NCI-H146 treated with DMSO at 0.1 percent for 48 hours (cell line): Measurements from ENCODE around the gene ZNG1F.
"Not testable (repeated sequence)": the region's sequence is repeated elsewhere in the genome, so short reads cannot be mapped to it uniquely, and the experiment has no call there.

Source experiments
- DNase-seq: peaks from one replicate; lab custom pipeline; 2025; ENCODE audit not compliant: unreplicated experiment; lab: John Stamatoyannopoulos, UW

ZNG1F gene

DNA sequence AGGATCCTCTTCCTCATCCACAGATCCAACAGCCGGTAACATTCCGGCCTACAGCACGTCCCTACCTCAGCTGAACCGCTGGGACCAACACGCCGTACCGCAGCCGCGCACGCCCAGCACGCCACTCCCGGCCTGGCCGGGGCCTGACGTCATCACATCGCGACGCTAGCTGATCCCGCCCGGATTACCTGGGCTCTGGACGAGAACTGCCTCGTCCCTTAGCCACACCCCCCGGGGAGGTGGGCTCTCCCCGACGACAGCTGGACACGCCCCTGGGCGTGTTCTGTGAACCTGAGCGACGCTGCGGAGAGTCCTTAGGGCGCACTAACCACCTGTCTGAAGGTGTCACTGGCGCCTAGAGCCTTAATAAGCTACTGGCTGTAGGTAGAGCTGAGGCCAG is at the start of gene ZNG1F:
TSS of gene ZNG1F (minus strand) at position 101 of the 400 bp plus-strand sequence. CDS start at position 42, 59 bp downstream.
- not testable (repeated sequence) for DNase-seq

DNA sequence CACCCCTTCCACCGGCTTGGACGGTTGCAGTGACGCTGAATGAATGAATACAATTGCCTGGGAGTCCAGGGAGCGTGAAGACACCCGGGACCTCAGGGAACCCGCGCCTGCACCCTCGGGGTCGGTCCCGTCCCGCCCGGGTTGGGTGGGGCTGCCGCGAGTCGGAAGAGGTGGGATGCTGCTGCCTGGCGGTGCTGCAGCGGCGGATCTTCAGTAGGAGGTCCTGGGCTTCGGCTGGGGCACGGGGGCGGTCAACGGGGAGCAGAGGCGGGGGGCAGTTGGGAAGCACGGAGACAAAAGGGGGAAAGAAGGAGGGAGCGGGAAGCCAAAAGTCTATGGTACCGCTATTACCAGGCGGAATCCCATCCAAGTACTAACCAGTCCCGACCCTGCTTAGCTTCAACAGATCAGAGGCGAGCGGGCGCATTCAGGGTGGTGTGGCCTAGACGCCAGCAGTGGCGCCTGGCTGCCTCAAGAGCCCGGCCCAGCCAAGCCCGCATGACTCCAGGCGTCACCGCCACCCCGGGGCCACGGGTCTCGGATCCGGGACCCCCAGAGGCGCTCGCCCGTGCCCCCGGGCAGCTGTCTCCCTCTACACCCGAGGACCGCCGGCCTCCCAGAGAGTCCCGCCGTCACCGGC is 48.1 kb upstream of the ZNG1F start:
- not testable (repeated sequence) for DNase-seq

DNA sequence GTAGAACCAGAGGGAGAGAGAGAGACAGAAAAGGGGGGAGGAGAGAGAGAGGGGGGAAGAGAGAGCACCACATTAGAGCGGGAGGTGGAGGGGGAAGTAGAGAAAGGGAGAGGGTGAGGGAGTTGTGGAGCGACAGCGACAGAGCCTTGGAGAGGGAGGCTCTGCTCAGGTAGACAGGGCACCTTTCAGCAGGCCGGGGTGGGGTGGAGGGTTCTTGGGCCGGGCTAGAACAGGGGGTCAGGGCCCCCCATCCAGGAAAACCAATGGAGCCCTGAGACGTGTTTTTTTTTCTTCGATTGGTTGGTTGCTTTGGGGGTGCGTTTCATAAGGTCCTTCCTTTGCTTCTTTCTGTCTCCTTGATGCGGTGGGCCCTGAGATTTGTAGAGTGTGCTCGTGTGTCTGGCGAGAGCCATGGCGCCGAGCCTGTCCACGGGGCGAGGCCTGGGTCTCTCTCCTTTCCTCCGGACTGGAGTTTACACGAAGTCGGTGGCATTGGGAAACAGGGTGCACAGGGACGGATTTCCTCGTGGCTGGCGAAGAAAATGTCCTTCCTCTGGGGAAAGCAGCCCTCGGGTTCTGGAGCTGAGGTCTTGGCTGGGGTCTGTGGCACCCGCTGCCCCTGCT is 47.5 kb upstream of the ZNG1F start:
- DNase-seq, result not testable (repeated sequence)

DNA sequence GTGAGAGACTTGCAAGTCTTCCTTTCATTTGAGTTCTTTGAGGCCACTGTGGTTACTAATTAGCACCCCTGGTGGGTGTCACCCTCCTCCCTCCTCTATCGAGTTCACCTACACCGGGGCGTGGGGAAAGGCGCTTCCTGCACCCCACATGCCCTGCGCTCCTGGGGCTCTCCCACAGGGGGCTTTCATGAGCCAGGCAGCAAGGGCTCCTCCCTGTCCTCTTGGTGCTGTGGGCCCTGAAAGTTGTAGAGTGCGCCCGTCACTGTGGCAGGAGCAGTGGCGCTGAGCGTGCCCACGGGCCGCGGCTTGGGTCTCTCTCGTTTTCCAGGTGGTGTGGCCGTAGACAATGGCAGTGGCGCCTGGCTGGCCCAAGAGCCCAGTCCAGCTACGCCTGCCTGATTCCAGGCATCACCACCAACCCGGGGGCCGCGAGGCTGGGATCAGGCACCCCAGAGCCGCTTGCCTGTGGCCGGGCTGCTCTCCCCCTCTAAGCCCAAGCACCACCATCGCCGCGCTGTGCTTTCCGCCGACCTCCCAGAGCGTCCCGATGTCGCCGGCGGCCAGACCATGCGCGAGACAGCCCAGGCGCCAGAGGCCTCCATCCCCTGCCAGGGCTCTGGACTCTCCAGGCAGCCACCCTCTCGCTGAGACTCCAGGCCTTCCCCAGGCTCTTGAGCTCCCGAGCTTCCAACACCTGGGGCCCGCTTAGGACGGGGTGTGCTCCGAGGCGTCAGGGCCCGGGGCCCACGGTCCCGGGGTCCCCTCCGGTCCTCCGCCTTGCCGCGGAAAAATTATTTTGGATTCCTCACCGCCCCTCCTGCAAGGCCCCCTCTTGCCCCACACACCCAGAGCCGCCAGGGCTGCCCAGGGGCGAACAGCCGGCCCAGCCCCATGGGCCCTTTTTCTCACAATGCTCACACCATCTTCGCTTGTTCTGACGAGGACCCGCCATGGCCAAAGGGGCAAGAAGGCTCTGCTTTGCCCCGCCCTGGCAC is 46.0 kb upstream of the ZNG1F start:
- DNase-seq, result not testable (repeated sequence)

DNA sequence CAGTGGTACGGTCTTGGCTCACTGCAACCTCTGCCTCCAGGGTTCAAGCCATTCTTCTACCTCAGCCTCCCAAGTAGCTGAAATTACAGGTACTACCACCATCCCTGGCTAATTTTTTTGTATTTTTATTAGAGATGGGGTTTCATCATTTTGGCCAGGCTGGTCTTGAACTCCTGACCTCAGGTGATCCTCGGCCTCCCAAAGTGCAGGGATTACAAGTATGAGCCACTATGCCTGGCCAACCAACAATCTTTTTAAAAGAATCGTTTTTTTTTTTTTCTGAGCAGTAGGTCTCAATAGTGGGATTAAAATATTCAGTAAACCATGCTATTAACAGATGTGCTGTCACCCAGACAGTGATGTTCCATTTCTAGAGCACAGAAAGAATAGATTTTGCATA is 45.1 kb upstream of the ZNG1F start:
- not testable (repeated sequence) for DNase-seq

DNA sequence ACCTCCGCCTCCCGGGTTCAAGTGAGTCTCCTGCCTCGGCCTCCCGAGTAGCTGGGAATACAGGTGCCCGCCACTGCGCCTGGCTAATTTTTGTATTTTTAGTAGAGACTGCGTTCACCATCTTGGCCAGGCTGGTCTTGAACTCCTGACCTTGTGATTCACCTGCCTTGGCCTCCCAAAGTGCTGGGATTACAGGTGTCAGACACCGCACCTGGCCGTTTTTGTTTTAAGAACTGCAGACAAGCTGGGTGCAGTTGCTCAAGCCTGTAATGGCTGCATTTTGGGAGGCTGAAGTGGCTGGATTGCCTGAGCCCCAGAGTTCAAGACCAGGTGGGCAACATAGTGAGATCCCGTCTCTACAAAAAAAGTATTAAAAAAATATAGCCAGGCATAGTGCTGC is 43.2 kb upstream of the ZNG1F start:
- DNase-seq, result not testable (repeated sequence)

DNA sequence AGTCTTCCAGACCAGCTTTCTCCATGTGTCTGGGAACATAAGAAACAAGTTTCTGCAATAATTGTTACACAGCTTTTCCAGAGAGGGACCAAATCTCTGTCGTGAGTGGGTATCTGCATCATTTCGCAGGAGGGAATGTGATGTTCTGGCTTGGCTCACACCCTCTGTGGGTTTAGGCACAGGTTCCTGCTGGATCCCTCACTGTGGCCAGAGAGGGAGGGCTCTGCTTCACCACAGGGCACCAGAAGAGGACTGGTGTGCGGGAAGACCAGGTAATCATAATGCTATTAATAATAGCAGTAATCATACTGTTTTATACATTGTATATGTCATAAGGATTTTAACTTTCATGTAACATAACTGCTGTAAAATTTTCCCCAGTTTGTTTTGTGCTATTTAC is 41.3 kb upstream of the ZNG1F start:
- DNase-seq, result not testable (repeated sequence)

DNA sequence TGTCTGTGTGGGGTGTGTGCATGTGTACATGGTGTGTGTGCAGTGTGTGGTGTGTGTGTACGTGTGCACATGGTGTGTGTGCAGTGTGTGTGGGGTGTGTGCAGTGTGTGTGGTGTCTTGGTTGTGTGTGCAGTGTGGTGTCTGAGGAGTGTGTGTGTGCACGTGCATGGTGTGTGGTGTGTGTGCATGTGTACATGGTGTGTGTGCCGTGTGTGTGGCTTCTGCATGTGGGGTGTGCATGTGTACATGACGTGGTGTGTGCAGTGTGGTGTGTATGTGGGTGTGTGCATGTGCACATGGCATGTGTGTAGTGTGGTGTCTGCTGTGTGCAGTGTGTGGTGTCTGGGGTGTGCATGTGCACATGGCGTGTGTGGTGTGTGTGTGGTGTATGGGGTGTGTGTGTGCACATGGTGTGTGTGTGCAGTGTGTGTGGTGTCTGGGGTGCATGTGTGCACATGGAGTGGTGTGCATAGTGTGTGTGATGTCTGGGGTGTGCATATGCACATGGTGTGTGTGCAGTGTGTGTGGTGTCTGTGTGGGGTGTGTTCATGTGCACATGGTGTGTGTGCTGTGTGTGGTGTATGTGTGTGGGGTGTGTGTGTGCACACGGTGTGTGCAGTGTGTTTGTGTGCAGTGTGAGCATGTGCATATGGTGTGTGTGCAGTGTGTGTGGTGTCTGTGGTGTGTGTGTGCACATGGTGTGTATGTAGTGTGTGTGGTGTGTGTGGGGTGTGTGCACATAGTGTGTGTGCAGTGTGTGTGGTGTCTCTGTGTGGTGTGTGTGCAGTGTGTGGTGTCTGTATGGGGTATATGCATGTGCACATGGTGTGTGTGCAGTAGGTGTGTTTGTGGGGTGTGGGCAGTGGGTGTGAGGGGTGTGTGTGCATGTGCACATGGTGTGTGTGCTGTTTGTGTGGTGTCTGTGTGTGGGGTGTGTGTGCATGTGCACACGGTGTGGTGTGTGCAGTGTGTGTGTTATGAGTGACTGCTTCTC is 40.6 kb upstream of the ZNG1F start:
- no peak for DNase-seq

DNA sequence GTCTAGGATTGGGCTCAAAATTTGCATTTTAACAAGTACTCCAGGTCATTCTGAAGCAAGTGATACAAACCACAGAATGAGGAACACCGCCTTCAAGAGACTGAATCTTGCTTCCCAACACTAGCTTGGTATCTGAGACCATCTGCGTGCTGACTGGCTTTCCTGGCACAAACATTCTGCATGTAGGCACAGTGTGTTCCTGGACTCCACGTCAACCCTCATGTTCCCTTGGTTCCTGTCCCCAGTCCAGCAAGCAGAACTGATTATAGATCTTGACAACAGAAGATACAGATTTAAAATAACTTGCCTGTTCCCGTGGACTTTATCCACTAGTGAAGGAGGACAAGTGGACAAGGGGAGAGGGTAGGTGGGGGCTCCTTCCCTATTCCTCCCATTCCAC is 30.7 kb upstream of the ZNG1F start:
- DNase-seq, result not testable (repeated sequence)

DNA sequence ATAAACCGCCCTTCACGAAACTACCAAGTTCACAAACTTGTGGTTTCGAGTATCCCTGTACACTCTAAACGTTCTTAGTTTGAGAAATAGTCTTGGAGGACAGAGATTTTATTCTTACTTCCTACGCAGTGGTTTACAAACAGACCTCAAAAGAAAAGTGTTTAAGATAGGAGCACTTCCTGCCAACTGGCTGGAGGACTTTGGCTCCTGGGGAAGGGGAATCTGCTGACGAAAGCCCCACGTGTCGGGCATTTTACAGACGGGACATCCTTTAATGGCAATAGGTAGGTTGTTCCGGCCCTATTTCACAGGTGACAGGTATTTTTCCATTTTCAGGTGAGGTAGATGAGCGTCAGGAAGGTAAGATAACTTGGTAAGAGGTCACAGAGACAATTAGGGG is 678 bp downstream of the ZNG1F start:
- not testable (repeated sequence) for DNase-seq

DNA sequence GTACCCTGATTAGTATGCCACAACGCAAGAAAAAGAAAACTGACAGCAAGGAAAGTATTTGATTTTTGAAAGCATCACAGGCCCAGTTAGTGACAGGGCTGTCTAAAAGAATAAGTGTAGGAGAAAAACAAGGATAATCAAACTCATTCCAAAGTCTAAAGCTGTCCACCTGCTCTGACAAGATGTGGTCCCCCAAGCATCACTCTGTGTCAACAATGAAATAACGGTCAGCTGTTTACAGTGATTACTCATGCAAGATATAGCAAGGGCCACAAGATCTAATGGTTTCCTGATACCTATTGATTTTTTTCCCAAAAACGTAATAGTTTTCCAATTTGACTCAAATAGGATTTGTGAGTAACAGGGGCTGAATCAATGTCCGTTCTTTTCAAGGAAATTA is 14.1 kb downstream of the ZNG1F start:
- not testable (repeated sequence) for DNase-seq

DNA sequence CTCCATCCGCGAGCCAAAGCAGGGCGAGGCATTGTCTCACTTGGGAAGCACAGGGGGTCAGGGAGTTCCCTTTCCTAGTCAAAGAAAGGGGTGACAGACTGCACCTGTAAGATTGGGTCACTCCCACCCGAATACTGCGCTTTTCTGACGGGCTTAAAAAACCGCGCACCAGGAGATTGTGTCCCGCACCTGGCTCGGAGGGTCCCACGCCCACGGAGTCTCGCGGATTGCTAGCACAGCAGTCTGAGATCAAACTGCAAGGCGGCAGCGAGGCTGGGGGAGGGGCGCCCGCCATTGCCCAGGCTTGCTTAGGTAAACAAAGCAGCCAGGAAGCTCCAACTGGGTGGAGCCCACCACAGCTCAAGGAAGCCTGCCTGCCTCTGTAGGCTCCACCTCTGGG is 39.0 kb downstream of the ZNG1F start:
- DNase-seq, result not testable (repeated sequence)

DNA sequence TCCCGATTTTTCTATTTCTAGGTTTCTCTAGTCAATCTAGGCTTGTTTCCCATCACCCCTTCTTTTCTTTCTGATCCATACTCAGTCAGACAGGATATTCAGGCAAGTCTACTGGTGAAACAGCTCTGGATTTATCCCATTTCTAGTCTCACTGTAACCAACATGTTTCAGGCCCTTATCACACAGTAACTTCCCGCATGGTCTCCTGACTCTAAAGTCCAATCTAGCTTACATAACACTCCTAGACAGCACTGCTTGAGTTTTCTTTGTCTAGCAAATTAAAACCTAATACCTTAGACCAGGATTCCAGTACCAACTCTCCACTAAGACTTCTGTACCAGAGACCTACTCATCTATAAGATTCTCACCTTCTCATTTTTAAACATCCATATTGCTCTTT is 47.2 kb downstream of the ZNG1F start:
- not testable (repeated sequence) for DNase-seq

DNA sequence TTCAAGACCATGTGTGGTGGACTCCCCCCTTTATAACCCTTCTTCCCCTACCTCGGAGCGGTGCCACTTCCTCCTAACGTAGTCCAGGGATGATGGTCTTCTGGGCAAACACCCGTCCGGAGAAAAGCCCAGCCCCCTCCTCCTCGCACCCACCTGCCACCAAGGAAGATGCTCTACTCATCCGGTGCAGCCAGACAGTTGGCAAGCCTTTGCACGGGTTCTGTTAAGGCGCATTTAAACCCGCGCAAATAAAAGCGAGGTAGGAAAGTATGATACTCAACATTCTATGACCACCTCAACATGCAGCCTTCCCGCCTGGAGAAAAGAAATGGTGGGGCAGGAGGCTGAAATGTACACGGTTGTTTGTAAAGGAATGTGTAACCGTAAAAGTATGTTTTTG is 60.5 kb downstream of the ZNG1F start, which contains the start of gene FOXD4L6:
TSS of gene FOXD4L6 (minus strand) at position 101 of the 400 bp plus-strand sequence. CDS start 298 bp downstream, outside the sequence.
- DNase-seq, result not testable (repeated sequence)

DNA sequence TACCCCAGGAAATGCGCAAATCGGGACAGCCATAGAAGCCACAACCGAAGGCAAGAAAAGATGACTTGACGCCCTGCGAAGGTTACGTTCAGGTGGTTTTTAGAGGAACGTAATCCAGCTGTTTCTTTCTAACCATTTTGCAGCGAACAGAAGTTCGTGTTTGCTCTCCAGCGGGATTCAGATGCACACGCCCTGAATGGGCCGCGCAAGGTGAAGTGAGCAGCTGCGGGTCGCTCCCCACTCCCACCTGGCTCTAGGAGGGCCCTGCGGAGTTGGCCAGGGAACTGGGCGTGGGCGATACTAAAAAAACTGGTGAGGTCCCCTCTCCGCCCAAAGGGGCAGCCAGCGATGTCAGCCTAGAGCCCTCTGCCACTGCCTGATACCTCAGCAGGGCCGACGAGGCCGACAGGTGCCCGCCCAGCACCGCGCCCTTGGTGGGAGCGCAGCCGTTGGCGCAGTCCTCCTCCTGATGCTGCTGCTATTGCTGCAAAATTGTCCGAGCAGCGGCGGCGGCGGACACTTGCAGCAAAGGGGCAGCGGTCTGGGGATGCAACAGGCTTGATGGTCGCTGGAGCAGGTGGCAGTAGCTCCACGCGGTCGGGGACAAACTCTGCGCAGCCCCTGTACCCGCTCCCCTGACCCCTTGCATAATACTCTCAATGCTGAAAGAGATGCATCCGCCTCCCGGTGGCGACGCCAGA is 62.2 kb downstream of the ZNG1F start:
- DNase-seq, result not testable (repeated sequence)

DNA sequence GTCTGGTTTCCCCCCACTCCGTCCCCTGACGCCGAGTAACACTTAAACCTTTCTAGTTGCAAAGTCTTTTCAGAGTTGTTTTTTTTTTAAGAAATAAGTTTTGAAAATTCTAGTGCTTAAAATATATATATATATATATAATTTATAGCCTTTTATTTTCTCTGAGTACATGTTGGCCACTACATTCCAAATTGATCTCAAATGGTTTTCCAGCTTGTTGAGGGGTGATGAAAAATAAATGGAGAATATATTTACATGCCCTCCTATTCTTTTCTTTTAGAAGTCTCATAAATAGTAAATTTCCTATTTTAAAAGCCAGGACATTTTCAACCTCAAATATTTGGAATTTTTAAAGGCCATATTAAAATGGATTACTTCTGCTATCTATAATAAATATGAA is 63.2 kb downstream of the ZNG1F start:
- DNase-seq, result not testable (repeated sequence)

DNA sequence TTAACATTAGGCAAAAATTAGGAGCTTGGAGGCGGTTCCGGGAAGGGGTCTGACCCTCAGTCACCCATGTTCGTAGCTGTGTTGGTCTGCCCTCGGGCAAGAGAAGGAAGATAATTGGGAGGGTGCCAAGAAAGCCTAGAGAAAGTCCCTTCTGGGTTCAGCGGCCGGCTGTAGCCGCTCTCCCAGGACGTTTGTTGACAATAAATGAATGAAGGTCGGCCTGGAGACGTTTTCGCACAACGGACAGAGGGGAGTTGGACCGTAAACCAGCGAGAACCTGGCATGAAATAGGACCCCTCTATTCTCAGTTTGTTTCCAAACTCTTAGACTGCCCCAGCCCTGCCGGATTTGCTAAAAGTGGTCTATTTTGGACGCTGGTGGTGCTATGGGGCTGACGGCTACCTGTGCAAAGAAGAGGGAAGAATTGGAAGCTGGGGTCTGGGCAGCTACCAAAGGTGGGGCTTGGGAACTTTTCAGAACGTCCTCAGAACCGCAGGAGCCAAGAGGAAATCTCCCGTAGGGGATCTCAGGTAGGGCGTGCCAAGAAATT is 63.9 kb downstream of the ZNG1F start:
- DNase-seq, result not testable (repeated sequence)

DNA sequence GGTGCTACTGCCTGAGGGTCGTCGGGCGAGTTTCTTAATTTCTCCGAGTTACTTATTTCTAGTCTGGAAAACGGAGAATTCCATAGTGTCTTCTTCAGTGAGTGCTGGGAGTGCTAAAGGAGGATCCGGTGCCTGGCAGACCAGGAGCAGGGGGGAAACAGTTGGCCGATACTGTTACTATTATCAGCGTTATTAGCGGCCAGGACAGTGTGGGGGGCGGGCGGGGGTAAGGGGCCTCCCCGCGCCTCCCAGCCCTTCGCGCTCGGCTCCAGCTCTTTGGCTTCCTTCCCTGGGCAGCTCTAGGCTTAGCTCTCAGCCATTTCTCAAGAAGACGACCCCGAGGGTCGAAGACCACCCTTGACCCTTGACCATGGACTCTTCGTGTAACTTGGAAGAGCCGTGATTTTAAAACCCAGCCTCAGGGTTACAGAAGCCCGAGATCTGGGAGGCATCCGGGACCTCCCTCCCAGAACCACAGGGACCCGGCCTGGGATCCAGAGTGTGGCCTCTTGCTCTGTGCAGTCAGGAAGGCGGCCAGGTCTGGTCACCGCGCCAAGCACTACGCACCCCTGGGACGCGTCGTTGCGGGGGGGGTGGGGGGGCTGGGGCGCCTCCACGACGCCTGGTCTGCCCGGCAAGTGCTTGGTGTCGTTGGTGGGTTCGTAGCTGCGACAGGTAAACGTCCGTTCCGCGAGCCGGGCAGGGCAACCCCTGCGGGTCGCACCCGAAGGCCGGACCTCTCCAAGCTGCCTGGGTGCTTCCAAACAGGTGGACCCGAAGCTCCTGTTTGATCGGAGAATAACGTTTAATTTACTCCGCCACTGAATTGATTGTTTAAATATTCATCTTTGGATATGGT is 64.6 kb downstream of the ZNG1F start:
- DNase-seq, result not testable (repeated sequence)
